Prostate gland (tissue), 2 donors: Measurements from ENCODE around the gene TGFBR3. TPM values are rescaled to one million over a fixed set of nuclear protein-coding genes. Genes with fewer than 3 reads are reported as not detected.

Experiments
- DNase-seq: peaks from one replicate; pipeline ENCODE4 v3.0.0-alpha.2; 2019; ENCODE audit warnings: low spot score
- H3K27ac ChIP-seq, 2 donors: fragments of 200-600 bp; sonication (generic); 2 replicates each; pipeline ENCODE4 v1.5.1; 2017 to 2019
- H3K27me3 ChIP-seq: fragments of 200-600 bp; sonication (generic); replicated peaks from 2 replicates; pipeline ENCODE4 v1.5.1; 2019; ENCODE audit not compliant: insufficient read depth
- H3K36me3 ChIP-seq, 2 donors: fragments of 200-600 bp; sonication (generic); 1 replicate in 1 of 2; 2 replicates in 1 of 2; pipeline versions ENCODE4 v1.5.1 to v1.8.1; 2017 to 2019
- H3K4me1 ChIP-seq: fragments of 200-600 bp; sonication (generic); replicated peaks from 2 replicates; pipeline ENCODE4 v1.5.1; 2019
- H3K4me3 ChIP-seq, 2 donors: fragments of 200-600 bp; sonication (generic); 2 replicates each; pipeline ENCODE4 v1.5.1; 2017 to 2019
- H3K9me3 ChIP-seq: fragments of 200-600 bp; sonication (generic); 2 replicates; pipeline ENCODE4 v1.5.1; 2017
- POLR2A ChIP-seq: fragments of 450-650 bp; IDR thresholded peaks from one replicate; pipeline ENCODE4 v1.6.1; 2016; ENCODE audit warnings: antibody characterized with exemption, mild to moderate bottlenecking
- POLR2AphosphoS5 ChIP-seq: sonication (generic); formaldehyde crosslinking; IDR thresholded peaks from one replicate; pipeline ENCODE4 v1.6.1; 2017; ENCODE audit warnings: antibody characterized with exemption
- WGBS: methylation state at CpG from one replicate; pipeline ENCODE4 v1.1.5; 2018; 5-methylcytosine and 5-hydroxymethylcytosine counted together
- intact Hi-C: fragments of 100-400 bp; cut with DNase I; formaldehyde crosslinking; loops from one replicate; pipeline ENCODE4 v1.14.2; 2022
- total RNA-seq, 2 donors: library from RNA; depleted of rRNA; stranded (reverse); fragments of >200 nt; gene quantifications; one replicate each; pipeline ENCODE4 v1.1.0, GENCODE V29; 2016
- TF ChIP-seq, protein P1 (sequence below), 4 experiments: fragments of 200-600 bp in 2 of 4; fragments of 450-650 bp in 2 of 4; sonication (generic) in 2 of 4; IDR thresholded peaks; 1 replicate in 3 of 4; 2 replicates in 1 of 4; pipeline ENCODE4 v1.5.1; 2016 to 2019; ENCODE audit warnings: antibody characterized with exemption in 4 of 4, mild to moderate bottlenecking in 2 of 4, moderate library complexity in 2 of 4

The TGFBR3 gene
- total RNA-seq, 2 donors from 2014 or later = 26.4 to 51.7 TPM

- Histone ChIP-seq H3K27me3 (no peaks in the 10 kb centered on the region), H3K4me3 (no peak overlapping the region), H3K27ac (peak overlapping the region; percentile 17 to 52), H3K36me3 (no peaks in the 10 kb centered on the region), H3K9me3 (no peaks in the 10 kb centered on the region), H3K4me1 (peaks cover 4% of the 10 kb centered on the region)
- intact Hi-C loops = loop anchor here (5.0 kb wide), 1 partner anchor 57 kb away; the partner anchor contains the start of gene TGFBR3
- 25% methylated on average over 10 of the region's 10 CpGs for WGBS
- TF ChIP-seq POLR2AphosphoS5 (no peak), POLR2A (no peak)
- TF ChIP-seq, protein P1, sequence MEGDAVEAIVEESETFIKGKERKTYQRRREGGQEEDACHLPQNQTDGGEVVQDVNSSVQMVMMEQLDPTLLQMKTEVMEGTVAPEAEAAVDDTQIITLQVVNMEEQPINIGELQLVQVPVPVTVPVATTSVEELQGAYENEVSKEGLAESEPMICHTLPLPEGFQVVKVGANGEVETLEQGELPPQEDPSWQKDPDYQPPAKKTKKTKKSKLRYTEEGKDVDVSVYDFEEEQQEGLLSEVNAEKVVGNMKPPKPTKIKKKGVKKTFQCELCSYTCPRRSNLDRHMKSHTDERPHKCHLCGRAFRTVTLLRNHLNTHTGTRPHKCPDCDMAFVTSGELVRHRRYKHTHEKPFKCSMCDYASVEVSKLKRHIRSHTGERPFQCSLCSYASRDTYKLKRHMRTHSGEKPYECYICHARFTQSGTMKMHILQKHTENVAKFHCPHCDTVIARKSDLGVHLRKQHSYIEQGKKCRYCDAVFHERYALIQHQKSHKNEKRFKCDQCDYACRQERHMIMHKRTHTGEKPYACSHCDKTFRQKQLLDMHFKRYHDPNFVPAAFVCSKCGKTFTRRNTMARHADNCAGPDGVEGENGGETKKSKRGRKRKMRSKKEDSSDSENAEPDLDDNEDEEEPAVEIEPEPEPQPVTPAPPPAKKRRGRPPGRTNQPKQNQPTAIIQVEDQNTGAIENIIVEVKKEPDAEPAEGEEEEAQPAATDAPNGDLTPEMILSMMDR (IDR thresholded peaks at IDR 0.05) = no peak
- DNase-seq = no peak
Measured at GRCh38 chr1:91830242-91831131, 55.5 kb downstream of the TGFBR3 start.

GRCh38 chr1:91829293-91830153 lies 56.4 kb downstream of the TGFBR3 start:
- Histone ChIP-seq H3K36me3 (no peaks in the 10 kb centered on the region), H3K27me3 (no peaks in the 10 kb centered on the region), H3K9me3 (no peaks in the 10 kb centered on the region), H3K4me1 (peaks cover 4% of the 10 kb centered on the region), H3K27ac (peak overlapping the region in 1 of 2 donors; percentile 48), H3K4me3 (no peak overlapping the region)
- WGBS = 71% methylated on average over 6 of the region's 6 CpGs
- no peak for TF ChIP-seq POLR2A
- TF ChIP-seq POLR2AphosphoS5 = no peak
- TF ChIP-seq, protein P1 (IDR thresholded peaks at IDR 0.05) = no peak
- DNase-seq = no peak
- intact Hi-C loops = loop anchor here (5.0 kb wide), 1 partner anchor 58 kb away; the partner anchor contains the start of gene TGFBR3

- H3K36me3 ChIP-seq = no peaks in the 10 kb centered on the region
- intact Hi-C loops = no loop called here
- H3K27ac ChIP-seq = peak overlapping the region; percentile 1 to 48
- H3K4me1 ChIP-seq = peaks cover 4% of the 10 kb centered on the region
- no peak overlapping the region for H3K4me3 ChIP-seq
- no peak for DNase-seq
- WGBS = 52% methylated on average over 9 of the region's 9 CpGs
- H3K9me3 ChIP-seq = no peaks in the 10 kb centered on the region
- TF ChIP-seq POLR2AphosphoS5 (peak; percentile 10), POLR2A (no peak)
- TF ChIP-seq, protein P1 (IDR thresholded peaks at IDR 0.05) = no peak
- H3K27me3 ChIP-seq = no peaks in the 10 kb centered on the region
Measured at GRCh38 chr1:91828583-91829281, 57.2 kb downstream of the TGFBR3 start.

DNA sequence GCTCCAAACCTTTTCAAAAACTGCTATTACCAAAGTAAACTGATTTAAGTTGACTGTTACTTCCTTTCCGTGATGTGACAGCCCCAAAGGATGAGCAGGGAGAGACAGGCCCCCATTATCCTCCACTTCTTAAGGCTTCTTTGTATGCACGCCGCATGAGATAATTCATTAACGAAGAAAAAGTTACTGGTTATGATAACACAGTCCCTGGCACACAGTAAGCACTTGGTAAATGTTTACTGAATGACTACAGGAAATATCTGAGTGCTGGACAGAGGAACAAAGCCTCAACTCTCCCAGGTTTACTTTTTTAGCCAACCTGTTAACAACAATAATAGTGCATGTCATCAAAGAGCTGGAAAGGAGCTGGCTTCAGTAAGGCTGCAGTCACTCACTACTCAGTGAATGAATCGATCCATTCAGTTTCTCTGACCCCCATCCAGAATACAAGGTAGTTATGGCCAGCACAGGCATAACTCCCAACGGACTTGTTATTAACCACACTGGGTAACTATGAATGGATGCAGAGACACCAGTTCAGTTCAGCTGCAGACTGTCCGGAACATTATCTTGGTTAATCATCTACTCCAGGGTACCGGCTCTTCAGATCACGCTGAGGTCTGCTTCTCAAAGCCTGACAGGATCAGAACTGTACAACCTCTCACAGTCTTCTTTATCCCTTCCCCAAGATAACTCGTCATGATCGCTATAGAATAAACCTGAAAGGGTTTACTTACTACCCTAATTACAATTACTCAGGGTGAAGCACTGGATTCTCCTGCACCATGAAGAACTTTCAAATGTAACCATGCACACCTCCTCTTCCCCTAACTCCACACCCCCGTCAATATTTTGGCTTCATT lies 58.3 kb downstream of the TGFBR3 start:
- no peak overlapping the region for H3K4me3 ChIP-seq
- no peaks in the 10 kb centered on the region for H3K9me3 ChIP-seq
- H3K36me3 ChIP-seq = no peaks in the 10 kb centered on the region
- WGBS = 22% methylated on average over 12 of the region's 12 CpGs
- DNase-seq = no peak
- intact Hi-C loops = no loop called here
- TF ChIP-seq POLR2AphosphoS5 (peak; percentile 19), POLR2A (no peak)
- TF ChIP-seq, protein P1 (IDR thresholded peaks at IDR 0.05) = no peak
- peaks cover 4% of the 10 kb centered on the region for H3K4me1 ChIP-seq
- H3K27me3 ChIP-seq = no peaks in the 10 kb centered on the region
- peak overlapping the region; percentile 1 to 48 for H3K27ac ChIP-seq
